Measurements from ENCODE around the gene ZDHHC18.

- TF ChIP-seq EZH2 (IDR thresholded peaks at IDR 0.05; ENCODE audit: insufficient read depth, poor library complexity, severe bottlenecking): no peak
- no peak for TF ChIP-seq EZH2phosphoT487 (IDR thresholded peaks at IDR 0.05; ENCODE audit: insufficient read depth, low read depth)
These were observed 4.6 kb downstream of the ZDHHC18 start for GRCh38 chr1:26831059-26831458.
